Keratinocyte (primary cell): ENCODE measurements around the gene MCM9. TPM values are rescaled to one million over a fixed set of nuclear protein-coding genes. Genes with fewer than 3 reads are reported as not detected.

Experiments used
- DNase-seq: peaks from one replicate; pipeline ENCODE4 v3.0.0-alpha.2; 2011; ENCODE audit warnings: low read depth, missing footprints, low spot score
- FAIRE-seq: peaks from 2 replicates; lab custom pipeline; 2011; peaks lifted over from hg19 to GRCh38; lab: Jason Lieb, UNC
- H2AFZ ChIP-seq: 2 replicates; pipeline ENCODE4 v1.6.0; 2012; ENCODE audit warnings: low read length, control low read depth, inconsistent platforms; ENCODE audit not compliant: control insufficient read depth
- H3K27ac ChIP-seq: 2 replicates; pipeline ENCODE4 v1.5.1; 2011; ENCODE audit warnings: low read length; ENCODE audit not compliant: control insufficient read depth, insufficient read depth
- H3K27me3 ChIP-seq: 3 replicates; pipeline ENCODE4 v1.6.0; 2011; ENCODE audit warnings: low read length; ENCODE audit not compliant: control insufficient read depth, insufficient read depth; ENCODE audit errors: extremely low read depth
- H3K36me3 ChIP-seq, 2 experiments: 2 replicates in 1 of 2; 3 replicates in 1 of 2; pipeline ENCODE4 v1.5.1; 2011; ENCODE audit warnings: low read length in 2 of 2, mild to moderate bottlenecking in 1 of 2; ENCODE audit not compliant: control insufficient read depth in 2 of 2, insufficient read depth in 2 of 2; ENCODE audit errors: extremely low read depth in 1 of 2
- H3K4me1 ChIP-seq: 3 replicates; pipeline ENCODE4 v1.5.1; 2011; ENCODE audit warnings: low read length; ENCODE audit not compliant: control insufficient read depth, insufficient read depth; ENCODE audit errors: extremely low read depth
- H3K4me2 ChIP-seq: 3 replicates; pipeline ENCODE4 v1.6.0; 2011; ENCODE audit warnings: low read depth, low read length; ENCODE audit not compliant: control insufficient read depth, insufficient read depth; ENCODE audit errors: extremely low read depth
- H3K4me3 ChIP-seq, 3 experiments: fragments of 200-600 bp in 1 of 3; sonication (generic) in 1 of 3; 2 replicates in 2 of 3; 3 replicates in 1 of 3; pipeline ENCODE4 v1.5.1; 2011 to 2016; ENCODE audit warnings: low read length in 3 of 3, mild to moderate bottlenecking in 3 of 3, control low read depth in 2 of 3, inconsistent platforms in 1 of 3, low read depth in 1 of 3, mixed read lengths in 1 of 3, mixed run types in 1 of 3, moderate library complexity in 1 of 3; ENCODE audit not compliant: control insufficient read depth in 2 of 3, insufficient read depth in 2 of 3; ENCODE audit errors: extremely low read depth in 1 of 3
- H3K79me2 ChIP-seq: 2 replicates; pipeline ENCODE4 v1.6.0; 2012; ENCODE audit warnings: low read length; ENCODE audit not compliant: control insufficient read depth, insufficient read depth
- H3K9ac ChIP-seq: 3 replicates; pipeline ENCODE4 v1.6.0; 2011; ENCODE audit warnings: low read length; ENCODE audit not compliant: control insufficient read depth, insufficient read depth; ENCODE audit errors: extremely low read depth
- H3K9me1 ChIP-seq: 3 replicates; pipeline ENCODE4 v1.6.0; 2011; ENCODE audit warnings: low read length; ENCODE audit not compliant: control insufficient read depth, insufficient read depth; ENCODE audit errors: extremely low read depth
- H3K9me3 ChIP-seq: 2 replicates; pipeline ENCODE4 v1.5.1; 2012; ENCODE audit warnings: low read depth, low read length; ENCODE audit not compliant: control insufficient read depth
- H4K20me1 ChIP-seq: 3 replicates; pipeline ENCODE4 v1.6.0; 2011; ENCODE audit warnings: low read length; ENCODE audit not compliant: control insufficient read depth, insufficient read depth; ENCODE audit errors: extremely low read depth
- EZH2 ChIP-seq: IDR thresholded peaks from one replicate; pipeline ENCODE4 v1.6.1; 2012; ENCODE audit warnings: inconsistent platforms, mild to moderate bottlenecking, low read length, moderate library complexity
- dilution Hi-C: fragments of 300-500 bp; cut with MboI; formaldehyde crosslinking; loops from one replicate; pipeline ENCODE4 v1.7.0; 2020; ENCODE audit warnings: low sequenced_read_pairs; ENCODE audit not compliant: extremely low pct_ligation_motif_present
- polyA plus RNA-seq, 5 experiments: library from polyadenylated mRNA; depleted of rRNA in 3 of 5; stranded (reverse) in 3 of 5; stranded (forward) in 1 of 5; unstranded in 1 of 5; fragments of >200 nt; gene quantifications; 1 replicate in 1 of 5; 2 replicates in 3 of 5; 3 replicates in 1 of 5; pipeline versions ENCODE4 v1.2.1 to v1.2.3, GENCODE V29; 2011 to 2012; ENCODE audit warnings: missing spikeins in 2 of 5, low read depth in 1 of 5, low replicate concordance in 1 of 5
- TF ChIP-seq, protein P1 (sequence below), 3 experiments: IDR thresholded peaks in 1 of 3; conservative IDR thresholded peaks in 1 of 3; optimal IDR thresholded peaks in 1 of 3; 2 replicates in 2 of 3; 3 replicates in 1 of 3; pipeline versions ENCODE3 to v1.5.1; 2011; ENCODE audit warnings: low read length in 3 of 3, mild to moderate bottlenecking in 3 of 3, moderate library complexity in 2 of 3, control low read depth in 1 of 3, inconsistent platforms in 1 of 3; ENCODE audit not compliant: insufficient read depth in 2 of 3; ENCODE audit errors: extremely low read depth in 1 of 3

Gene MCM9
- polyA plus RNA-seq, 1 donor (not counting 4 experiments of a cell fraction or from before 2014, with no cell fraction given), result 3.1 TPM

- DNase-seq (no peak), FAIRE-seq (no peak)
- no peaks in the 10 kb centered on the region for H3K4me1 ChIP-seq
- H3K4me3 ChIP-seq, result no peak overlapping the region
- dilution Hi-C loops, result no loop called here
- H2AFZ ChIP-seq, result no peak overlapping the region
- no peaks in the 10 kb centered on the region for H3K79me2 ChIP-seq
- TF ChIP-seq, protein P1, sequence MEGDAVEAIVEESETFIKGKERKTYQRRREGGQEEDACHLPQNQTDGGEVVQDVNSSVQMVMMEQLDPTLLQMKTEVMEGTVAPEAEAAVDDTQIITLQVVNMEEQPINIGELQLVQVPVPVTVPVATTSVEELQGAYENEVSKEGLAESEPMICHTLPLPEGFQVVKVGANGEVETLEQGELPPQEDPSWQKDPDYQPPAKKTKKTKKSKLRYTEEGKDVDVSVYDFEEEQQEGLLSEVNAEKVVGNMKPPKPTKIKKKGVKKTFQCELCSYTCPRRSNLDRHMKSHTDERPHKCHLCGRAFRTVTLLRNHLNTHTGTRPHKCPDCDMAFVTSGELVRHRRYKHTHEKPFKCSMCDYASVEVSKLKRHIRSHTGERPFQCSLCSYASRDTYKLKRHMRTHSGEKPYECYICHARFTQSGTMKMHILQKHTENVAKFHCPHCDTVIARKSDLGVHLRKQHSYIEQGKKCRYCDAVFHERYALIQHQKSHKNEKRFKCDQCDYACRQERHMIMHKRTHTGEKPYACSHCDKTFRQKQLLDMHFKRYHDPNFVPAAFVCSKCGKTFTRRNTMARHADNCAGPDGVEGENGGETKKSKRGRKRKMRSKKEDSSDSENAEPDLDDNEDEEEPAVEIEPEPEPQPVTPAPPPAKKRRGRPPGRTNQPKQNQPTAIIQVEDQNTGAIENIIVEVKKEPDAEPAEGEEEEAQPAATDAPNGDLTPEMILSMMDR (optimal IDR thresholded peaks at IDR 0.05 in 1 of 3, IDR thresholded peaks at IDR 0.05 in 1 of 3, conservative IDR thresholded peaks at IDR 0.05 in 1 of 3; ENCODE audit: extremely low read depth in 1 of 3, insufficient read depth in 2 of 3, low read length in 3 of 3), result no peak
- TF ChIP-seq EZH2, result no peak
- H3K9me1 ChIP-seq, result no peaks in the 10 kb centered on the region
- H3K9me3 ChIP-seq, result no peaks in the 10 kb centered on the region
- no peak overlapping the region for H3K4me2 ChIP-seq
- H3K27me3 ChIP-seq, result no peaks in the 10 kb centered on the region
- H3K36me3 ChIP-seq, result no peaks in the 10 kb centered on the region
- H3K27ac ChIP-seq, result no peak overlapping the region
- H4K20me1 ChIP-seq, result no peaks in the 10 kb centered on the region
- H3K9ac ChIP-seq, result no peak overlapping the region
Observed at GRCh38 chr6:118980063-118980462, 45.1 kb upstream of the MCM9 start.

DNA sequence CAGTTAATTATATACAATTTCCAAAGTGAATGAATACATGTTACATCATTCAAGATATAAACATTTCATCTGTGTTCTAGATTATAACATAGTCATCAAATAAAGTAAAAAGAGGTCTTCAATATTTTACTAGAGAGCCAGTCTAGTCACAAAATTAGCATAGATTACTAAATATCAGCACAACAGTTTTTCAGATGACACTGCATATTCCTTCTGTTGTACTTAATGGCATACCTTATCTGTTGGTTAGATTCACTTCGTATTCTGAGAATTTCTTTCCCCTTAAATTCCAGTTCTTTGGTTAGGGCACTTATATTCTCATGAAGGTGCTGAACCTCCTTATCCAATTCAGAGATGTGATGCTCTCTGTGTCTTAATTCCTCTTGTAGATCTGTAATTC, 39.8 kb upstream of the MCM9 start:
- no peaks in the 10 kb centered on the region for H3K4me1 ChIP-seq
- no peaks in the 10 kb centered on the region for H3K9me3 ChIP-seq
- H3K4me2 ChIP-seq, result no peak overlapping the region
- TF ChIP-seq EZH2, result no peak
- H3K9ac ChIP-seq, result no peak overlapping the region
- DNase-seq (no peak), FAIRE-seq (no peak)
- H2AFZ ChIP-seq, result no peak overlapping the region
- H3K4me3 ChIP-seq, result no peak overlapping the region
- dilution Hi-C loops, result loop anchor here (25.0 kb wide), 1 partner anchor 138 kb away; no protein-coding TSS in a partner anchor
- no peaks in the 10 kb centered on the region for H3K36me3 ChIP-seq
- H4K20me1 ChIP-seq, result no peaks in the 10 kb centered on the region
- H3K9me1 ChIP-seq, result no peaks in the 10 kb centered on the region
- H3K27ac ChIP-seq, result no peak overlapping the region
- H3K27me3 ChIP-seq, result no peaks in the 10 kb centered on the region
- H3K79me2 ChIP-seq, result no peaks in the 10 kb centered on the region

GRCh38 chr6:118971682-118972081, 36.7 kb upstream of the MCM9 start:
- no peak overlapping the region for H3K27ac ChIP-seq
- H4K20me1 ChIP-seq, result no peaks in the 10 kb centered on the region
- no peak overlapping the region for H3K4me3 ChIP-seq
- DNase-seq (no peak), FAIRE-seq (no peak)
- TF ChIP-seq EZH2, result no peak
- TF ChIP-seq, protein P1 (optimal IDR thresholded peaks at IDR 0.05 in 1 of 3, IDR thresholded peaks at IDR 0.05 in 1 of 3, conservative IDR thresholded peaks at IDR 0.05 in 1 of 3; ENCODE audit: extremely low read depth in 1 of 3, insufficient read depth in 2 of 3, low read length in 3 of 3), result no peak
- H3K9me3 ChIP-seq, result no peaks in the 10 kb centered on the region
- H3K4me2 ChIP-seq, result no peak overlapping the region
- no peaks in the 10 kb centered on the region for H3K36me3 ChIP-seq
- no peak overlapping the region for H3K9ac ChIP-seq
- dilution Hi-C loops, result loop anchor here (25.0 kb wide), 1 partner anchor 141 kb away; no protein-coding TSS in a partner anchor
- no peaks in the 10 kb centered on the region for H3K4me1 ChIP-seq
- no peaks in the 10 kb centered on the region for H3K9me1 ChIP-seq
- no peak overlapping the region for H2AFZ ChIP-seq
- no peaks in the 10 kb centered on the region for H3K27me3 ChIP-seq
- no peaks in the 10 kb centered on the region for H3K79me2 ChIP-seq
